Liver (tissue), 9 donors: ENCODE measurements around the gene LYZL6. TPM values are rescaled to one million over a fixed set of nuclear protein-coding genes. Genes with fewer than 3 reads are reported as not detected.

Experiments
- DNase-seq: peaks from one replicate; pipeline ENCODE4 v3.0.0-alpha.2; 2017; ENCODE audit warnings: low spot score
- H3K27ac ChIP-seq, 2 donors: one replicate each; pipeline ENCODE4 v1.7.0; 2013; ENCODE audit warnings: inconsistent platforms in 2 of 2, low read length in 2 of 2, control low read depth in 1 of 2, low read depth in 1 of 2, mild to moderate bottlenecking in 1 of 2
- H3K27me3 ChIP-seq, 4 donors: one replicate each; pipeline versions ENCODE4 v1.6.1 to v1.7.0; 2013; ENCODE audit warnings: low read length in 3 of 4, inconsistent platforms in 1 of 4, mild to moderate bottlenecking in 1 of 4, moderate library complexity in 1 of 4; ENCODE audit not compliant: control insufficient read depth in 4 of 4, insufficient read depth in 4 of 4
- H3K36me3 ChIP-seq, 4 donors: one replicate each; pipeline versions ENCODE4 v1.6.1 to v1.7.0; 2013; ENCODE audit warnings: low read length in 3 of 4, mild to moderate bottlenecking in 3 of 4, low read depth in 1 of 4, moderate library complexity in 1 of 4; ENCODE audit not compliant: control insufficient read depth in 4 of 4, insufficient read depth in 3 of 4
- H3K4me1 ChIP-seq, 4 donors: one replicate each; pipeline versions ENCODE4 v1.6.1 to v1.7.0; 2013; ENCODE audit warnings: low read length in 3 of 4, mild to moderate bottlenecking in 3 of 4, moderate library complexity in 1 of 4; ENCODE audit not compliant: control insufficient read depth in 4 of 4, insufficient read depth in 4 of 4
- H3K4me3 ChIP-seq, 3 donors: one replicate each; pipeline versions ENCODE4 v1.6.1 to v1.7.0; 2013; ENCODE audit warnings: low read length in 3 of 3, control low read depth in 1 of 3, low read depth in 1 of 3, mild to moderate bottlenecking in 1 of 3
- H3K9ac ChIP-seq, 2 donors: one replicate each; pipeline ENCODE4 v1.7.0; 2013; ENCODE audit warnings: low read length in 2 of 2, mild to moderate bottlenecking in 2 of 2, moderate library complexity in 2 of 2, control low read depth in 1 of 2, low read depth in 1 of 2
- H3K9me3 ChIP-seq, 4 donors: one replicate each; pipeline versions ENCODE4 v1.6.1 to v1.7.0; 2013; ENCODE audit warnings: low read length in 3 of 4; ENCODE audit not compliant: control insufficient read depth in 4 of 4
- EGR1 ChIP-seq, 2 donors: IDR thresholded peaks; 2 replicates each; pipeline ENCODE4 v1.6.1; 2016 to 2018; ENCODE audit warnings: antibody characterized with exemption in 2 of 2, low read depth in 2 of 2
- FOXA1 ChIP-seq: IDR thresholded peaks from 2 replicates; pipeline ENCODE4 v1.6.1; 2016; ENCODE audit warnings: antibody characterized with exemption
- FOXA2 ChIP-seq: IDR thresholded peaks from 2 replicates; pipeline ENCODE4 v1.6.1; 2016; ENCODE audit warnings: antibody characterized with exemption
- GABPA ChIP-seq, 2 donors: IDR thresholded peaks in 1 of 2; conservative IDR thresholded peaks in 1 of 2; 2 replicates each; pipeline ENCODE4 v1.6.1; 2016; ENCODE audit warnings: antibody characterized with exemption in 2 of 2, mild to moderate bottlenecking in 1 of 2, moderate library complexity in 1 of 2
- HNF4A ChIP-seq, 2 donors: conservative IDR thresholded peaks; 2 replicates each; pipeline ENCODE4 v1.6.1; 2016; ENCODE audit warnings: antibody characterized with exemption in 2 of 2, mild to moderate bottlenecking in 2 of 2
- HNF4G ChIP-seq: IDR thresholded peaks from 2 replicates; pipeline ENCODE4 v1.6.1; 2016; ENCODE audit warnings: antibody characterized with exemption
- JUND ChIP-seq, 2 donors: IDR thresholded peaks; 2 replicates each; pipeline ENCODE4 v1.6.1; 2016; ENCODE audit warnings: antibody characterized with exemption in 2 of 2
- MAX ChIP-seq: IDR thresholded peaks from 2 replicates; pipeline ENCODE4 v1.6.1; 2016; ENCODE audit warnings: antibody characterized with exemption
- NR2F2 ChIP-seq: IDR thresholded peaks from 2 replicates; pipeline ENCODE4 v1.6.1; 2016; ENCODE audit warnings: antibody characterized with exemption
- RAD21 ChIP-seq, 2 donors: IDR thresholded peaks; 2 replicates each; pipeline ENCODE4 v1.6.1; 2016; ENCODE audit warnings: antibody characterized with exemption in 2 of 2, mild to moderate bottlenecking in 2 of 2
- REST ChIP-seq: IDR thresholded peaks from 2 replicates; pipeline ENCODE4 v1.6.1; 2016; ENCODE audit warnings: antibody characterized with exemption, mild to moderate bottlenecking
- SP1 ChIP-seq: IDR thresholded peaks from 2 replicates; pipeline ENCODE4 v1.6.1; 2018; ENCODE audit warnings: antibody characterized with exemption, mild to moderate bottlenecking
- TAF1 ChIP-seq: conservative IDR thresholded peaks from 2 replicates; pipeline ENCODE4 v1.6.1; 2016; ENCODE audit warnings: antibody characterized with exemption, mild to moderate bottlenecking
- WGBS: extraction: QIAGEN DNeasy Blood & Tissue Kit; methylation state at CpG from one replicate; pipeline ENCODE4 v1.1.7; 2013; 5-methylcytosine and 5-hydroxymethylcytosine counted together
- polyA plus RNA-seq, 2 donors: library from polyadenylated mRNA; stranded (reverse) in 1 of 2; unstranded in 1 of 2; fragments of 200-250 nt in 1 of 2; fragments of >200 nt in 1 of 2; fragmentation: Nextera tagmentation in 1 of 2; extraction: Ambion mirVana in 1 of 2; gene quantifications; one replicate each; pipeline versions ENCODE4 v1.2.1 to v1.2.3, GENCODE V29; 2013 to 2015
- total RNA-seq, 2 donors: library from RNA; depleted of rRNA; stranded (reverse); fragments of >200 nt; gene quantifications; one replicate each; pipeline ENCODE4 v1.2.3, GENCODE V29; 2014
- TF ChIP-seq, protein P1 (sequence below): fragments of 150-350 bp; IDR thresholded peaks from 2 replicates; pipeline ENCODE4 v1.5.1; 2017; ENCODE audit warnings: improper control_type of control experiment, low read depth, low read length; ENCODE audit not compliant: missing input control
- TF ChIP-seq, protein P2 (sequence below): IDR thresholded peaks from 2 replicates; pipeline ENCODE4 v1.6.1; 2016; ENCODE audit warnings: antibody characterized with exemption
- donor health status: healthy.
- donor health status: healthy.
- donor health status: healthy.
- donor health status: healthy.
- donor health status: healthy.

LYZL6 gene
- total and polyA plus RNA-seq, 4 donors: not detected

GRCh38 chr17:35978346-35978745 is 34.8 kb upstream of the LYZL6 start:
- Histone ChIP-seq H3K27ac (peak overlapping the region; percentile 3 to 27), H3K27me3 (no peaks in the 10 kb centered on the region), H3K36me3 (peaks cover 0 to 7% (median 2%) of the 10 kb centered on the region in 4 donors), H3K9ac (no peak overlapping the region), H3K9me3 (no peaks in the 10 kb centered on the region), H3K4me3 (no peak overlapping the region), H3K4me1 (peaks cover 20 to 70% (median 60%) of the 10 kb centered on the region in 4 donors)
- 64% methylated on average over 3 of the region's 3 CpGs for WGBS
- TF ChIP-seq MAX (no peak), NR2F2 (no peak), TAF1 (no peak), SP1 (no peak), HNF4A (conservative IDR thresholded peaks at IDR 0.05) (no peak), FOXA2 (no peak), RAD21 (IDR thresholded peaks at IDR 0.05) (no peak), HNF4G (no peak), EGR1 (IDR thresholded peaks at IDR 0.05; ENCODE audit: low read depth in 2 of 2) (no peak), FOXA1 (no peak), GABPA (IDR thresholded peaks at IDR 0.05 in 1 of 2, conservative IDR thresholded peaks at IDR 0.05 in 1 of 2) (no peak)
- TF ChIP-seq, protein P1, sequence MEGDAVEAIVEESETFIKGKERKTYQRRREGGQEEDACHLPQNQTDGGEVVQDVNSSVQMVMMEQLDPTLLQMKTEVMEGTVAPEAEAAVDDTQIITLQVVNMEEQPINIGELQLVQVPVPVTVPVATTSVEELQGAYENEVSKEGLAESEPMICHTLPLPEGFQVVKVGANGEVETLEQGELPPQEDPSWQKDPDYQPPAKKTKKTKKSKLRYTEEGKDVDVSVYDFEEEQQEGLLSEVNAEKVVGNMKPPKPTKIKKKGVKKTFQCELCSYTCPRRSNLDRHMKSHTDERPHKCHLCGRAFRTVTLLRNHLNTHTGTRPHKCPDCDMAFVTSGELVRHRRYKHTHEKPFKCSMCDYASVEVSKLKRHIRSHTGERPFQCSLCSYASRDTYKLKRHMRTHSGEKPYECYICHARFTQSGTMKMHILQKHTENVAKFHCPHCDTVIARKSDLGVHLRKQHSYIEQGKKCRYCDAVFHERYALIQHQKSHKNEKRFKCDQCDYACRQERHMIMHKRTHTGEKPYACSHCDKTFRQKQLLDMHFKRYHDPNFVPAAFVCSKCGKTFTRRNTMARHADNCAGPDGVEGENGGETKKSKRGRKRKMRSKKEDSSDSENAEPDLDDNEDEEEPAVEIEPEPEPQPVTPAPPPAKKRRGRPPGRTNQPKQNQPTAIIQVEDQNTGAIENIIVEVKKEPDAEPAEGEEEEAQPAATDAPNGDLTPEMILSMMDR: no peak
- no peak for DNase-seq

DNA sequence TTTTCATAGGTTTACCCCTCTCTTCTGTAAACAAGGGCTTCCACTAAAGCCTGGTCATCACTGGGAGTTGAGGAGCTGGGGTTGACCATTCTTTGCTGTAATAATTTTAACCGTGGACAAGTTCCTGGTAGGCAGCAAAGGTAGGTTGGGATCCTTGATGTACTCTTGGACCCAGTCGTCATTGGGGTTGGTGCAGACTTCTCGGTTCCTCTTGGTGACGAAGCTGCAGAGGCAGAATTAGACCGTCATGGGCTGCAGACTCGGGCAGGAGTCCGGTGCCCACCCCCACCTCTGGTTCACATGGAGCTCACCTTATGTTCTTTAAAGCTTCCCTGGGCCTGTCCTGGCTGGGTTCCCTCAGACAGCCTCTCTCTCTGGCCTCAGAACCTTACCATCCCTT is 34.0 kb upstream of the LYZL6 start:
- Histone ChIP-seq H3K27ac (peak overlapping the region in 1 of 2 donors; percentile 33), H3K36me3 (peaks cover 0 to 7% (median 2%) of the 10 kb centered on the region in 4 donors), H3K27me3 (no peaks in the 10 kb centered on the region), H3K4me1 (peaks cover 21 to 76% (median 67%) of the 10 kb centered on the region in 4 donors), H3K9ac (no peak overlapping the region), H3K4me3 (no peak overlapping the region), H3K9me3 (no peaks in the 10 kb centered on the region)
- DNase-seq: no peak
- TF ChIP-seq, protein P1: no peak
- TF ChIP-seq HNF4G: no peak
- no peak for TF ChIP-seq HNF4A (conservative IDR thresholded peaks at IDR 0.05)
- TF ChIP-seq EGR1 (IDR thresholded peaks at IDR 0.05; ENCODE audit: low read depth in 2 of 2): no peak
- TF ChIP-seq FOXA2: no peak
- TF ChIP-seq RAD21 (IDR thresholded peaks at IDR 0.05): no peak
- TF ChIP-seq MAX: no peak
- no peak for TF ChIP-seq NR2F2
- TF ChIP-seq REST: no peak
- TF ChIP-seq, protein P2, sequence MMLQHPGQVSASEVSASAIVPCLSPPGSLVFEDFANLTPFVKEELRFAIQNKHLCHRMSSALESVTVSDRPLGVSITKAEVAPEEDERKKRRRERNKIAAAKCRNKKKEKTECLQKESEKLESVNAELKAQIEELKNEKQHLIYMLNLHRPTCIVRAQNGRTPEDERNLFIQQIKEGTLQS: no peak
- no peak for TF ChIP-seq JUND (IDR thresholded peaks at IDR 0.05)
- TF ChIP-seq FOXA1: no peak
- whole genome bisulfite sequencing: 90% methylated on average over 7 of the region's 7 CpGs
